ENCODE measurements around the gene MFNG.

MFNG gene

GRCh38 chr22:37525746-37526350, 39.7 kb upstream of the MFNG start:
- TF ChIP-seq, protein P1, sequence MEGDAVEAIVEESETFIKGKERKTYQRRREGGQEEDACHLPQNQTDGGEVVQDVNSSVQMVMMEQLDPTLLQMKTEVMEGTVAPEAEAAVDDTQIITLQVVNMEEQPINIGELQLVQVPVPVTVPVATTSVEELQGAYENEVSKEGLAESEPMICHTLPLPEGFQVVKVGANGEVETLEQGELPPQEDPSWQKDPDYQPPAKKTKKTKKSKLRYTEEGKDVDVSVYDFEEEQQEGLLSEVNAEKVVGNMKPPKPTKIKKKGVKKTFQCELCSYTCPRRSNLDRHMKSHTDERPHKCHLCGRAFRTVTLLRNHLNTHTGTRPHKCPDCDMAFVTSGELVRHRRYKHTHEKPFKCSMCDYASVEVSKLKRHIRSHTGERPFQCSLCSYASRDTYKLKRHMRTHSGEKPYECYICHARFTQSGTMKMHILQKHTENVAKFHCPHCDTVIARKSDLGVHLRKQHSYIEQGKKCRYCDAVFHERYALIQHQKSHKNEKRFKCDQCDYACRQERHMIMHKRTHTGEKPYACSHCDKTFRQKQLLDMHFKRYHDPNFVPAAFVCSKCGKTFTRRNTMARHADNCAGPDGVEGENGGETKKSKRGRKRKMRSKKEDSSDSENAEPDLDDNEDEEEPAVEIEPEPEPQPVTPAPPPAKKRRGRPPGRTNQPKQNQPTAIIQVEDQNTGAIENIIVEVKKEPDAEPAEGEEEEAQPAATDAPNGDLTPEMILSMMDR (IDR thresholded peaks at IDR 0.05; ENCODE audit: borderline replicate concordance, insufficient read depth, low read depth, low read length): no peak
- H3K4me3 ChIP-seq (ENCODE audit: low read depth, low read length): no peak overlapping the region

GRCh38 chr22:37525073-37525745, 39.0 kb upstream of the MFNG start:
- TF ChIP-seq, protein P1 (IDR thresholded peaks at IDR 0.05; ENCODE audit: borderline replicate concordance, insufficient read depth, low read depth, low read length): no peak
- H3K4me3 ChIP-seq (ENCODE audit: low read depth, low read length): no peak overlapping the region

DNA sequence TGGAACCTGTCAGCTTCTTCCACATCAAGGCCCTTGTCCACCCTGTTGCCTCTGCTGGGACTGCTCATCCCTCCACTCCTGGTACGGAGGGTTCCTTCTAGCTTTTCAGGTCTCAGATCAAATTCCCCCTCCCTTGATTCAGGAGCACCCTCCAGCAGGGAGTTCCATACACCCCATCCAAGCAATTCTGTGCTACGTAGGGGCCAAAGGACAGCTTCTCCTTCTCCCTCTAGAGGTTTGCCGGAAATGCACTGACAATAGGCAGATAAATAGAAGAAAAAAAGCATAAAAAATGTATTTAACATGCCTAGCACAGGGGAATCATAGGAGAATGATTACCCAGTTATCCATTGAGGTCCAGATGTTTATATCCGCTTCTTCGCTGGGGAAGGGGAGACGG, 36.3 kb upstream of the MFNG start:
- TF ChIP-seq, protein P1 (IDR thresholded peaks at IDR 0.05; ENCODE audit: borderline replicate concordance, insufficient read depth, low read depth, low read length): no peak

GRCh38 chr22:37521236-37521739, 35.1 kb upstream of the MFNG start:
- TF ChIP-seq, protein P1 (IDR thresholded peaks at IDR 0.05; ENCODE audit: borderline replicate concordance, insufficient read depth, low read depth, low read length): no peak
- no peak overlapping the region for H3K4me3 ChIP-seq (ENCODE audit: low read depth, low read length)

More for the DNA sequence above, 36.3 kb upstream of the MFNG start:
- no peak overlapping the region for H3K4me3 ChIP-seq (ENCODE audit: low read depth, low read length)

- H3K4me3 ChIP-seq (ENCODE audit: low read depth, low read length): no peak overlapping the region
- TF ChIP-seq, protein P1 (IDR thresholded peaks at IDR 0.05; ENCODE audit: borderline replicate concordance, insufficient read depth, low read depth, low read length): no peak
These were observed 34.6 kb upstream of the MFNG start for GRCh38 chr22:37520776-37521191.

DNA sequence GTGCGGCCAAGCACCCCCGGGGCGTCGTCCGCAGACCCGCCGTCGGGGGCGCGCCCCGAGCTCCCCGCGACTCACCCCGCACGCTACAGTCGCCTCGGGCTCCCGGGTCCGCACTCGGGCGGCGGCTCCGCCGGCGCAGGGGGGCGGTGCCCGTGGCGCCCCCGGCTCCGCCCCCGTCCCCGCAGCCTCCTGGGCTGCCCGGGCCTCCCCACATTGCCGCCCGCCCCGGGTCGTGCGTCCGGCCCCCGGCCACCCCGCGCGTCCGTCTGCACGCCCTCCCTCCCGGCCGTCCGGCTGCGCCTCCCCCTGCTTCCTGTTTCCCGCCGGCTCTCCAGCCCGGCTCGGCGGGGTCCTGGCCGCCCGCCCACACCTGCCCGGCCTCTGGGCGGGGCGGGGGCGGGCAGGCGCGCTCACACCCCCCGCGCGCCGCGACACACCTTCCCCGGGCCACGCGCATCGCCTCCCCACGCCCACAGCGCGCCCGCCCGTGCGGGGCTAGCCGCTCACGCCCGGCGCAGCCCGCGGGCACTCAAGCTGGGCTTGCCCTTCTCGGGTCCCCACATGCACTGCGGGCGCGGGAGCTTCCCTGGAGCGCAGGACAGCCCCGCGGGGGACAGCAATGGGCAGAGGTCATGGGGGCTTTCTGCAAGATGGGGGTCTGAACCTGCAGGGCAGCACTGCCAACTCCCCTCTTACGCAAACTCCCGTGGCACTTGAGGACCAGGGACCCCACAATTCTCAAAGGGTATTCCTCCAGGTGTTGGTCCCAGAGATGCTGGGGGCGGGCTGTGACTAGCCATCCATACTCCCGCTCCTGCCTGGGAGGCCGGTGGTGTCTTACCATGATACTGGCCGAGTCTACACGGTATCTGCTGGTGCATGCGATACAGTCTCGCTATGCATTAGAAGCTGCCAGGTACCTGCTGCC, 33.3 kb upstream of the MFNG start, which contains the start of gene CARD10:
CARD10 (minus strand) TSS at position 148 of the 928 bp plus-strand sequence. CDS start 215 bp downstream, outside the sequence.
- peak within 1 kb of the TSS; percentile 21 for H3K4me3 ChIP-seq (ENCODE audit: low read depth, low read length)
- TF ChIP-seq, protein P1 (IDR thresholded peaks at IDR 0.05; ENCODE audit: borderline replicate concordance, insufficient read depth, low read depth, low read length): no peak

All from GM12875 (cell line).